AG04450 (cell line): ENCODE data around the gene NOL3. TPM values are rescaled to one million over a fixed set of nuclear protein-coding genes. Genes with fewer than 3 reads are reported as not detected.

Source experiments
- CTCF ChIA-PET: fragments of 300-600, 350-600 bp; formaldehyde crosslinking; extraction: SDS; loops from one replicate; lab custom pipeline; 2022; ENCODE audit warnings: antibody characterized with exemption, inconsistent platforms; lab: Charles Lee
- POLR2A ChIA-PET: fragments of 350-600 bp; formaldehyde crosslinking; extraction: SDS; loops from one replicate; lab custom pipeline; 2021; ENCODE audit warnings: antibody characterized with exemption, inconsistent platforms; lab: Yijun Ruan, JAX
- DNase-seq: peaks from one replicate; pipeline ENCODE4 v3.0.0-alpha.2; 2011; ENCODE audit warnings: low read depth, low spot score
- H3K27ac ChIP-seq: one replicate; pipeline ENCODE4 v1.5.1; 2012; ENCODE audit warnings: low read depth, low read length, control low read depth
- H3K27me3 ChIP-seq: one replicate; pipeline ENCODE4 v1.6.0; 2012; ENCODE audit warnings: low read length; ENCODE audit not compliant: control insufficient read depth, insufficient read depth
- H3K4me3 ChIP-seq: 2 replicates; pipeline ENCODE4 v1.5.1; 2011; ENCODE audit warnings: mild to moderate bottlenecking, low read depth, low read length, control low read depth
- H3K9me3 ChIP-seq: 2 replicates; pipeline ENCODE4 v1.5.1; 2012; ENCODE audit warnings: low read length; ENCODE audit not compliant: control insufficient read depth, insufficient read depth
- CTCF ChIP-seq: IDR thresholded peaks from 2 replicates; pipeline ENCODE4 v1.5.1; 2011; ENCODE audit warnings: low read depth, low read length, control low read depth, inconsistent platforms
- polyA plus RNA-seq: library from polyadenylated mRNA; depleted of rRNA; stranded (reverse); fragments of >200 nt; gene quantifications from 2 replicates; pipeline ENCODE4 v1.2.3, GENCODE V29; 2011

Gene NOL3
- polyA plus RNA-seq, 1 experiment, result 8.2 TPM

GRCh38 chr16:67186550-67186950 is 16.2 kb downstream of the NOL3 start:
- CTCF ChIA-PET, result no interaction called here

GRCh38 chr16:67187175-67187890 is 17.0 kb downstream of the NOL3 start:
- H3K27me3 ChIP-seq, result no peaks in the 10 kb centered on the region
- H3K9me3 ChIP-seq, result no peaks in the 10 kb centered on the region; the same call in 1 of the 2 replicates
- CTCF ChIA-PET, result interaction anchor here (0.6 kb wide), 1 partner anchor 233 kb away, joined by 4 read pairs; no protein-coding TSS in a partner anchor
- no peak for DNase-seq
- POLR2A ChIA-PET, result interaction anchor here (0.6 kb wide), 1 partner anchor 167 kb away, joined by 3 read pairs; no protein-coding TSS in a partner anchor
- TF ChIP-seq CTCF, result no peak
- no peak overlapping the region for H3K4me3 ChIP-seq
- H3K27ac ChIP-seq, result no peak overlapping the region

More at GRCh38 chr16:67186550-67186950, 16.2 kb downstream of the NOL3 start:
- TF ChIP-seq CTCF, result no peak
- no peak for DNase-seq
- no peaks in the 10 kb centered on the region for H3K27me3 ChIP-seq
- POLR2A ChIA-PET, result interaction anchor here (0.6 to 0.7 kb wide), 2 partner anchors 11 to 167 kb away, joined by 3 to 4 read pairs; no protein-coding TSS in a partner anchor
- no peaks in the 10 kb centered on the region; the same call in 1 of the 2 replicates for H3K9me3 ChIP-seq
- H3K4me3 ChIP-seq, result no peak overlapping the region
- no peak overlapping the region for H3K27ac ChIP-seq

GRCh38 chr16:67188323-67188722 is 18.0 kb downstream of the NOL3 start:
- no peak overlapping the region for H3K4me3 ChIP-seq
- no peak overlapping the region for H3K27ac ChIP-seq

GRCh38 chr16:67188798-67189197 is 18.5 kb downstream of the NOL3 start:
- CTCF ChIA-PET, result interaction anchor here (0.9 to 2.2 kb wide), 3 partner anchors 9 to 235 kb away, joined by 3 to 7 read pairs (median 3); partner anchors contain the start of gene CES3
- no peak for TF ChIP-seq CTCF
- Histone ChIP-seq H3K4me3 (no peak overlapping the region), H3K27me3 (no peaks in the 10 kb centered on the region), H3K27ac (no peak overlapping the region), H3K9me3 (no peaks in the 10 kb centered on the region; the same call in 1 of the 2 replicates)
- POLR2A ChIA-PET, result no interaction called here
- DNase-seq, result no peak

More at GRCh38 chr16:67188323-67188722, 18.0 kb downstream of the NOL3 start:
- H3K27me3 ChIP-seq, result no peaks in the 10 kb centered on the region
- H3K9me3 ChIP-seq, result no peaks in the 10 kb centered on the region; the same call in 1 of the 2 replicates
- ChIA-PET CTCF (interaction anchor here (2.2 kb wide), 1 partner anchor 234 kb away, joined by 7 read pairs; no protein-coding TSS in a partner anchor), POLR2A (no interaction called here)
- no peak for DNase-seq
- no peak for TF ChIP-seq CTCF

GRCh38 chr16:67190041-67190440 is 19.7 kb downstream of the NOL3 start, which contains the start of gene EXOC3L1:
EXOC3L1 (minus strand) TSS chr16:67190136; CDS start chr16:67189676, 460 bp downstream.
- Histone ChIP-seq H3K4me3 (no peak within 1 kb of the TSS), H3K9me3 (no peaks in the 10 kb centered on the region; the same call in 1 of the 2 replicates), H3K27ac (no peak within 1 kb of the TSS), H3K27me3 (no peaks in the 10 kb centered on the region)
- CTCF ChIA-PET, result interaction anchor here (0.5 to 2.2 kb wide), 2 partner anchors 86 to 236 kb away, joined by 3 to 7 read pairs; no protein-coding TSS in a partner anchor
- no peak for DNase-seq
- TF ChIP-seq CTCF, result no peak
- POLR2A ChIA-PET, result no interaction called here
